ENCODE data around the gene CACNA1E. TPM values are rescaled to one million over a fixed set of nuclear protein-coding genes. Genes with fewer than 3 reads are reported as not detected.

Gene CACNA1E
- total and polyA plus RNA-seq, 2 experiments from 2014 or later = 0.32 to 1.1 TPM

- Histone ChIP-seq H3K27ac (ENCODE audit: low read depth) (no peak overlapping the region), H4K20me1 (replicated peaks; ENCODE audit: insufficient read depth) (no peaks in the 10 kb centered on the region), H3K4me2 (no peak overlapping the region), H3K79me2 (replicated peaks; ENCODE audit: insufficient read depth) (no peaks in the 10 kb centered on the region), H3K27me3 (ENCODE audit: insufficient read depth) (no peaks in the 10 kb centered on the region), H3K36me3 (ENCODE audit: insufficient read depth) (no peaks in the 10 kb centered on the region), H3K4me3 (no peak overlapping the region), H2AFZ (no peak overlapping the region), H3K4me1 (ENCODE audit: insufficient read depth) (no peaks in the 10 kb centered on the region), H3K9me2 (ENCODE audit: insufficient read depth) (no peaks in the 10 kb centered on the region), H3F3A (replicated peaks; ENCODE audit: low read depth) (no peaks in the 10 kb centered on the region)
- no peak overlapping the region for H3K27ac Mint-ChIP-seq
- H3K4me3 Mint-ChIP-seq = no peak overlapping the region
- DNase-seq (ENCODE audit: low spot score) (no peak), ATAC-seq (no peak)
- no peak for TF ChIP-seq ZNF114 (CRISPR knock-in tag; IDR thresholded peaks at IDR 0.05)
- no peak for TF ChIP-seq STAT1 (IDR thresholded peaks at IDR 0.05; ENCODE audit: unreplicated experiment)
- no peak for TF ChIP-seq NANOG (IDR thresholded peaks at IDR 0.05; ENCODE audit: borderline replicate concordance)
- no peak for TF ChIP-seq ETS1 (IDR thresholded peaks at IDR 0.05)
- TF ChIP-seq REST (IDR thresholded peaks at IDR 0.05; ENCODE audit: unreplicated experiment) = no peak
- no peak for TF ChIP-seq CREB1 (CRISPR knock-in tag; IDR thresholded peaks at IDR 0.05; ENCODE audit: low read depth)
- TF ChIP-seq EZH2phosphoT487 (IDR thresholded peaks at IDR 0.05; ENCODE audit: unreplicated experiment) = no peak
- H3K4me1 Mint-ChIP-seq = peaks cover 3% of the 10 kb centered on the region; the same call in 1 of the 3 replicates
- H3K27me3 Mint-ChIP-seq (ENCODE audit: insufficient read depth, low read depth, poor library complexity) = peaks cover 7% of the 10 kb centered on the region
- H3K36me3 Mint-ChIP-seq (ENCODE audit: low read depth) = no peaks in the 10 kb centered on the region; the same call in 2 of the 3 replicates
- H3K9me3 Mint-ChIP-seq = no peaks in the 10 kb centered on the region; the same call in 2 of the 3 replicates
Observed at GRCh38 chr1:181733486-181733885, 250.2 kb downstream of the CACNA1E start.

DNA sequence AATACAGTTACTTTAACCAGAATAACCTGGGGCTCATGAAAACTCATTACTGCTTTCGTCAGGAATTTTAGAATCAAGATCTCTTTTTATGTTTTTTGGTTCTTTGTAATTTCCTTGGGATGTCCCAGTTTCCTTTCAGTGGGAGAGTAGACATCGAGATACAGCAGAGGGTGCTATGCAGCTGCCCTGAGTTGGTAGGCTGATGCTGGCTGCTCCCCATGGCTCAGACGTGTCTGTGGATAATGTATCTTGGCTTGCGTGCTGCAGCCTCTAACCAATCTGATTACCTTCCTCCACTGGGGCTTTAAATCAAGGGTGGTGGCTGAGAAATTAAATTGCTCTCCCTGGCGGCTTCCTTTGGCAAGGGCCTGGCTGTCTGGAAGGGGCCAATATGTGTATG, 253.7 kb downstream of the CACNA1E start:
- ATAC-seq (peak; percentile 82), DNase-seq (ENCODE audit: low spot score) (peak; percentile 13)
- H3K4me3 Mint-ChIP-seq = no peak overlapping the region

More for the DNA sequence above, 253.7 kb downstream of the CACNA1E start:
- Mint-ChIP-seq H3K27me3 (ENCODE audit: insufficient read depth, low read depth, poor library complexity) (peaks cover 4% of the 10 kb centered on the region), H3K27ac (no peak overlapping the region), H3K36me3 (ENCODE audit: low read depth) (no peaks in the 10 kb centered on the region; the same call in 2 of the 3 replicates), H3K4me1 (no peaks in the 10 kb centered on the region), H3K9me3 (no peaks in the 10 kb centered on the region; the same call in 2 of the 3 replicates)
- Histone ChIP-seq H3F3A (replicated peaks; ENCODE audit: low read depth) (no peaks in the 10 kb centered on the region), H2AFZ (no peak overlapping the region), H3K27ac (ENCODE audit: low read depth) (no peak overlapping the region), H3K36me3 (ENCODE audit: insufficient read depth) (no peaks in the 10 kb centered on the region), H3K4me3 (no peak overlapping the region), H3K27me3 (ENCODE audit: insufficient read depth) (no peaks in the 10 kb centered on the region), H3K4me1 (ENCODE audit: insufficient read depth) (no peaks in the 10 kb centered on the region), H3K4me2 (no peak overlapping the region), H4K20me1 (replicated peaks; ENCODE audit: insufficient read depth) (no peaks in the 10 kb centered on the region), H3K9me2 (ENCODE audit: insufficient read depth) (no peaks in the 10 kb centered on the region), H3K79me2 (replicated peaks; ENCODE audit: insufficient read depth) (no peaks in the 10 kb centered on the region)
- TF ChIP-seq ZNF114 (CRISPR knock-in tag; IDR thresholded peaks at IDR 0.05) = no peak
- TF ChIP-seq, protein P1, sequence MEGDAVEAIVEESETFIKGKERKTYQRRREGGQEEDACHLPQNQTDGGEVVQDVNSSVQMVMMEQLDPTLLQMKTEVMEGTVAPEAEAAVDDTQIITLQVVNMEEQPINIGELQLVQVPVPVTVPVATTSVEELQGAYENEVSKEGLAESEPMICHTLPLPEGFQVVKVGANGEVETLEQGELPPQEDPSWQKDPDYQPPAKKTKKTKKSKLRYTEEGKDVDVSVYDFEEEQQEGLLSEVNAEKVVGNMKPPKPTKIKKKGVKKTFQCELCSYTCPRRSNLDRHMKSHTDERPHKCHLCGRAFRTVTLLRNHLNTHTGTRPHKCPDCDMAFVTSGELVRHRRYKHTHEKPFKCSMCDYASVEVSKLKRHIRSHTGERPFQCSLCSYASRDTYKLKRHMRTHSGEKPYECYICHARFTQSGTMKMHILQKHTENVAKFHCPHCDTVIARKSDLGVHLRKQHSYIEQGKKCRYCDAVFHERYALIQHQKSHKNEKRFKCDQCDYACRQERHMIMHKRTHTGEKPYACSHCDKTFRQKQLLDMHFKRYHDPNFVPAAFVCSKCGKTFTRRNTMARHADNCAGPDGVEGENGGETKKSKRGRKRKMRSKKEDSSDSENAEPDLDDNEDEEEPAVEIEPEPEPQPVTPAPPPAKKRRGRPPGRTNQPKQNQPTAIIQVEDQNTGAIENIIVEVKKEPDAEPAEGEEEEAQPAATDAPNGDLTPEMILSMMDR (conservative IDR thresholded peaks at IDR 0.05; ENCODE audit: low read depth in 2 of 2) = peak; percentile 35 to 65
